Measurements from ENCODE around the gene APIP.

- TF ChIP-seq ARNT (IDR thresholded peaks at IDR 0.05) (no peak), L3MBTL2 (conservative IDR thresholded peaks at IDR 0.05) (no peak), SUZ12 (IDR thresholded peaks at IDR 0.05) (no peak), FOXA1 (IDR thresholded peaks at IDR 0.05) (no peak), HDGF (IDR thresholded peaks at IDR 0.05; ENCODE audit: borderline replicate concordance) (no peak), ZNF384 (IDR thresholded peaks at IDR 0.05) (no peak), PKNOX1 (IDR thresholded peaks at IDR 0.05) (no peak), SP1 (IDR thresholded peaks at IDR 0.05) (no peak), FOXM1 (IDR thresholded peaks at IDR 0.05; ENCODE audit: borderline replicate concordance) (no peak), NFRKB (IDR thresholded peaks at IDR 0.05) (no peak), CTBP1 (IDR thresholded peaks at IDR 0.05; ENCODE audit: borderline replicate concordance) (no peak)
These were observed 65.8 kb downstream of the APIP start for GRCh38 chr11:34850334-34850733.

All from HEK293T (cell line).